SH-SY5Y (cell line): ENCODE data around the gene BARX1.

ENCODE experiments used
- GATA2 ChIP-seq: IDR thresholded peaks from 2 replicates; pipeline ENCODE4 v1.6.1; 2011; ENCODE audit warnings: mild to moderate bottlenecking, low read depth, low read length
- GATA3 ChIP-seq: IDR thresholded peaks from 2 replicates; pipeline ENCODE4 v1.6.1; 2011; ENCODE audit warnings: low read depth, mild to moderate bottlenecking, low read length, moderate library complexity

The BARX1 gene, protein sequence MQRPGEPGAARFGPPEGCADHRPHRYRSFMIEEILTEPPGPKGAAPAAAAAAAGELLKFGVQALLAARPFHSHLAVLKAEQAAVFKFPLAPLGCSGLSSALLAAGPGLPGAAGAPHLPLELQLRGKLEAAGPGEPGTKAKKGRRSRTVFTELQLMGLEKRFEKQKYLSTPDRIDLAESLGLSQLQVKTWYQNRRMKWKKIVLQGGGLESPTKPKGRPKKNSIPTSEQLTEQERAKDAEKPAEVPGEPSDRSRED

DNA sequence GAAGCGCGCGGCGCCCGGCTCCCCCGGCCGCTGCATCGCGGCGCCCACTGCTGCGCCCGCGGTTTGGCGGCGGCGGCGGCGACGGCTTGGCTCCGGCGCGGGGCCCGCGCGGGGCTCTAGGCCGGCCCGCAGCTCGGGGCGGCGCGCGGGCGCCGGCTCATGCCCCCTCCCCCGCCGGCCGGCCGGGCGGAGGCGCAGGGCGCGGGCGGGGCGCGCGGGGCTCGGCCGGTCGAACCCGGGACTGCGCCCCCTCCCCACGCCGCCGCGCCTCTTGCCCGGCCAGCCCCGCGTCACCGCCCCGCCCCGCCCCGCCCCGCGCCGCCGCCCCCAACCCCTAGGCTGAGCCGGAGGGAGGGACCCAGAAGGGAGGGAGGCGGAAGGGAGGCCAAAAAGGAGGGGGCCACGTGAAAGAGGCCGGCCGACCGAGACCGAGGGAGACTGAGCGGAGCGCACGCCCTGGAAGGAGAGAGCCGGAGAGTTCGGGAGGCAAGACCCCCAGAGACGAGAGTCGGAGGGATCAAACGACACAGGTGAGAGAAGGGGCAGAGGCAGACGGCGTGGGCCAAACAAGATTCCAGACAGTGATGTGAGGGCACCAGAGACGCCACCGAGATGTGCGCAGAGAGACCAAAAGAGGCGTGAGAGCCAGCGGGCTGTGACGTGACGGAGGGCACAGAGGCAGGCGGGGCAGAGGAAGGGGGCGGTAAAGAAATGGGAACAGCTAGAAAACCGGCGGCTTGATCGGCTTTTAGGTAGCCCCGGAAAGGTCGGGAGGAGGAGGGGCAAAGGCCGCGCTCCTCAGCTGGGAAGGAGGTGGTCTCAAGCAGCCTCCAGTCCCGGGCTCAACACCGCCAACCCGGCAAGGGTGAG lies at the start of gene BARX1:
Gene BARX1 (minus strand): TSS at position 245 of the 870 bp plus-strand sequence. CDS start 209 bp downstream, at position 36.
- TF ChIP-seq GATA2 (no peak), GATA3 (no peak)

DNA sequence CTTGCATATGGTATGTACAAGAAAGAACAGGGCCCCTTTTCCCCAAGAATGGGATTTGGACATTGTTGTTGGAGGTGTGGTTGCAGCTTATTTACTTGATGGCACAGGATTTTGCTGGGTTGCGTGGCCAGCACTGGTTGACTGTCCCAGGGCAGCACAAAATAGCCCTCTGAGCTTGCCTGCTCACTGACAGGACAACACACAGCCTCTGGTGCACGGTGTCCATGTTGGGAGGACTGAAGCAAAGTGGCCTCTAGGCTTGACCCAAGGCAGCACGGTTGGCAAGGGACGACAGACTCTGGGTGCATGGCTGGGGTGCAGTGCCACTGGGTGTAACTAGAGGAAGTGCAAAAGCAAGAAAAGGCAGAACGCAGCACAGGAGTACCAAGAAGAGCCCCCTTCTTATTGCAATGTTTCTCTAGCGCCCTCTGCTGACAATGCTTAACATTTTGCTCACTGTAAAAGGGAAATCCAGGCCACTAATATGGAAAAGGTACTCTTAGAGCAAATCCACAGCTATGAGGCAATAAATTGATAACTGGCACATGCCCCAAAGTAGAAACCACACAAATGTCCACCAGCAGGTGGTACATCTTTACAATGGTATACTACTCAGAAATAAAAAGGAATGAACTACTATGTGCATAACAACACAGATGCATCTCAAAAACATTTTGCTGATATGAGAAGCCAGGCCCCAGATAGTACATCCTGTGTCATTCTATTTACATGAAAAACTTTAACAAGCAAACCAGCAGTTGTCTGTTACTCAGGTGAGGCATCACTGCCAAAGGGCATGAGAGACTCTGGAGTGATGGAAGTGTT lies 47.4 kb upstream of the BARX1 start:
- TF ChIP-seq GATA2 (no peak), GATA3 (no peak)

DNA sequence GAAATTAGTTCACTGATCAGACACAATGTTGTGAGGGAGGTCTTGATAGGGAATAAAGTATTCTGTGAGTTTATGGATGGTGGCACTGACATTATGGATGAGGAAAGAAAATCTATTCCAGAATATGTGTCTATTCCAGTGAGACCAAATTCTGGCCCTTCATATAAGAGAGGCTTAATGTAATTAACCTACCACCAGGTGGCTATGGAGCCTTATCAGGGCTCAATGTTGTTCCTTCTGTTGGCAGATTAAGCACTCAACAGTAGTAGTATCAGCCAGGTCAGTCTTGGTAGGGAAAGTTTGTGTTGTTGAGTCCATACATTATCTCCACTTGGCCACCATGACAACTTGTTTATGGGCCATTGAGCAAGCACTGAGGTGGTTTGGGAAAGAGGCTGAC lies 41.7 kb upstream of the BARX1 start:
- no peak for TF ChIP-seq GATA2
- TF ChIP-seq GATA3: no peak

DNA sequence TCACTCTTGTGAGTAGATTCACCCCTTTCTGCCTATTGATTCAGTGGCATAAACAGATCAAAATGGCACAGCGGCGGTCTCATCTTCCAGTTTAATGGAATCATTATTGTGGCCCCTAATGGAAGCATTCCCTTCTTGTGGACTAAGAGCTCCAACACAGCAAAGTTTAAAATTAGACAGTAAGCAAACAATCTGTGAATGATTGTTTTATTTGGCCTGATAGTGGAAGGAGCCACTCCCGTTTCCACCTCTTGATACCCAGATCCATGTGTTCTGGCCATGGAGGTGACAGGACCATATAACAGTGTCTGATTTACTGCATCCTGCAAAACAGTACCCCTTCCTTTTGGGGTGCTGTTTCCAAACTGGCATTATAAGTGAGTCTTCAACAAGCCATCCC lies 41.2 kb upstream of the BARX1 start:
- no peak for TF ChIP-seq GATA3
- TF ChIP-seq GATA2: no peak

DNA sequence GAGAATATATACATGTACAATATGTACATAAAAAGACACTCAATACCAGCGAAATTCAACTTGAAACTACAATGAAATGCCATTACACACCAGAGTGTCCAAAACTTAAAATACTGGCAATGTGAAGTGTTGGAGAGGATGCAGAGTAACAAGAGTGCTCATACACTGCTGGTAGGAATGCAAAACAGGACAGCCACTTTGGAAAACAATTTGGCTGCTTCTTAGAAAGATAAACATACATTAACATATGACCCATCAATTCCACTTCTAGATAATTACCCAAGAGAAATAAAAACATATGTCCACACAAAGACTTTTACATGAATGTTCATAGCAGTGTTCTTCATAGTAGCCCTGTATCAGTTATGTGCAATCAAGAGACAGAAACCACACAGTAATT lies 39.4 kb upstream of the BARX1 start:
- TF ChIP-seq GATA3 (no peak), GATA2 (no peak)

DNA sequence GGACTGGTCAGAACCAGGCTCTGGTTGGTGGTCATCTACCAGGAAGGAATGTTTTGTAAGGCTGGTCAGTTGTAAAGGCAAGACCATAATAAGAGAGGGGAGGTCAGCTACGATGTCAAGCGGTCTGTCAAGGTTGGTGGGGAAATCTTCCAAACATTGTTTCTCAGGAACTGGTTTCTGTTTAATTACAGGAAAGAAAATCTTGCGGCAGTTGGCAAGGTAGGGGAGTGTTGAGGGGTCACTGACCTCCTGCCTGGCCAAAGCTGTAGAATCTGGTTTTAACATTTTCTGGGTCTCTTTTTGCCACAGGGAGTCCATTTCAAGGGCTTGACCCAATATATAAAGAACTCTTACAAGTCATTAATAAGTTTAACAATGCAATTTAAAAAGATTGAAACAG lies 39.0 kb upstream of the BARX1 start:
- TF ChIP-seq GATA2 (no peak), GATA3 (no peak)

DNA sequence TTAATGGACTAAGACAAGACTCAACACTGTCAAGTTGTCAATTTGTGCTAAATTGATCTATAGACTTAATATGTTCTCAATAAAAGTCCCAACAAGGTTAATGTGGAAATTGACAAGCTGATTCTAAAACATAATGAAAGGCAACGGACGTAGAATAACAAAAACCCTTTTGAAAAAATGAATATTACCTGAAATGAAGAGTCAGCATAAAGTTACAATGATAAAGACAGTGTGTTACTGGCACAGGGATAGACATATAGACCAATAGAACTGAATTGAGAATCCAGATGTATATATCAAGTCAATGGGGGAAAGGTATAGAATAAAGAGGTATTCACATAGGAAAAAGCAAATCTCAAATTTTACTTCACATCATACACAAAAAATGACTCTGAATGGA lies 37.7 kb upstream of the BARX1 start:
- TF ChIP-seq GATA2: no peak
- no peak for TF ChIP-seq GATA3

DNA sequence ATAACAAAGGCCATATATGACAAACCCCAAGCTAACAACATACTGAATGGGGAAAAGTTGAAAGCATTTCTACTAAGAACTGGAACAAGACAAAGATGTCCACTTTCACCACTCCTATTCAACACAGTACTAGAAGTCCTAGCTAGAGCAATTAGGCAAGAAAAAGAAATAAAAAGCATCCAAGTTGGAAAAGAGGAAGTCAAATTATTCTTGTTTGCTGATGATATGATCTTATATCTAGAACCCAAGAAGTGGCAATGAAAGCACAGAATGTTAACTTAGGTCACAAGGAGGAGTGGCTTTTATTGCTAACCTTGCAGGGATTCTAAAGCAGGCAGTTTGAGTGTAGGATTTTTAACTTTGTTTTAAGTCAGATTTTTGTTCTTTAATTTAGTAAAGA lies 35.3 kb upstream of the BARX1 start:
- TF ChIP-seq GATA3 (no peak), GATA2 (no peak)

DNA sequence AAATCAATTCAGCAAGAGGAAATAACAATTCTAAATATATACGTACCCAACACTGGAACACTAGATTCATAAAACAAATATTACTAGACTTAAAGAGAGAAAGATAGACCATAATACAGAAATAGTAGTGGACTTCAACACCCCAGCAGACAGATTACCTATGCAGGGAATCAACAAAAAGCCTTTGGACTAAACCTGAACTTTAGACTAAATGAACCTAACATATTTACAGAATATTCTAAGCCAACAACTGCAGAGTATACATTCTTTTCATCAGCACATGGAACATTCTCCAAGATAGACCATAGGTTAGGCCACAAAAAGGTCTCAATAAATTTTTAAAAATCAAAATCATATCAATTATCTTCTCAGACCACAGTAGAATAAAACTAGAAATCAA lies 32.9 kb upstream of the BARX1 start:
- TF ChIP-seq GATA2 (no peak), GATA3 (no peak)

DNA sequence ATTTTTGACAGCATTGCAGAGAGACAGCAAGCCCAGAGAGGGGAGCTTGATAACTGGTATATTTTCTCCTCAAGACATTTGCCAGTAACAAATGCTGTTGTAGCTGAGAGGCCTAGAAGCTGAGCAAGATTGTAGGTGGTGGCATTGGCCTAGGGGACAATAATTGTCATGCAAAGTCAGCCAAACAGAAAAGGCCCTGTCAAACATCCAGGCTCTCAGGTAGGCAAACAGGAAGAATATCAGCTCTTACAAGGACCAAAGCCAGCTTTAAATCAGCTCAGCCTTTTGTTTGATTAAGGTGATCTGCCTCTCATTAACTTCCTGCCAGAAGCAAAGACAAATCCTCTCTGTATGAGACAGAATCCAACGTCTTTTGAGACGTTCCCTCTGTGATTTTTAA lies 29.7 kb upstream of the BARX1 start:
- TF ChIP-seq GATA3 (no peak), GATA2 (no peak)

DNA sequence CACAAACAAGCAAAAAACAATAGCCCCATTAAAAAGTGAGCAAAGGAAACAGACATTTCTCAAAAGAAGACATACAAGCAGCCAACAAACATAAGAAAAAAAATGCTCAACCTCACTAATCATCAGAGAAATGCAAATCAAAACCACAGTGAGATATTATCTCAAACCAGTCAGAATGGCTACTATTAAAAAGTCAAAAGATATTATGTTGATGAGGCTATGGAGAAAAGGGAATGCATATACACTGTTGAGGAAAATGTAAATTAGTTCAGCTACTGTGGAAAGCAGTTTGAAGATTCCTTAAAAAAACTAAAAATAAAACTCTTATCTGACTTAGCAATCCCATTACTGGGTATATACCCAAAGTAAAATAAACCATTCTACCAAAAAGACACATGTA lies 28.7 kb upstream of the BARX1 start:
- TF ChIP-seq GATA3 (no peak), GATA2 (no peak)

DNA sequence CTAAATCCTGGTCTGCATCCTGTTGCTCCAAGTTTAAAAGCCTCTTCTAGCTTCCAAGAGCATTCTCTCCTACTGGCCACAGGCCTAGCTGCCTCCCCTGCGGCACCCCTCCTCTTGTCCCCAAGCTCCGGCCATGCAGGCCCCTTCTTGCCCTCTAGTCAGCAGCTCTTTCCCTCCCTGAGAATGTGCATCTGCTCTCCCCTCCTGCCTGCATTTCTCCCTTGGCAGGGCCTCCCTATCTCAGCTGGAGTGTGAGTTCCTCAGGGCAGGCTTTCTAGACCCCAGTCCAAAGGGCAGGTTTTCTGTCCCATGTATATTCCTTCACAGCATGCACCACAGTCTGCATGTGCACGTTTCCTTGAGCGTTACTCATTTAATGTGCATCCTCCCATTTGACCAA lies 24.6 kb upstream of the BARX1 start:
- no peak for TF ChIP-seq GATA3
- no peak for TF ChIP-seq GATA2

DNA sequence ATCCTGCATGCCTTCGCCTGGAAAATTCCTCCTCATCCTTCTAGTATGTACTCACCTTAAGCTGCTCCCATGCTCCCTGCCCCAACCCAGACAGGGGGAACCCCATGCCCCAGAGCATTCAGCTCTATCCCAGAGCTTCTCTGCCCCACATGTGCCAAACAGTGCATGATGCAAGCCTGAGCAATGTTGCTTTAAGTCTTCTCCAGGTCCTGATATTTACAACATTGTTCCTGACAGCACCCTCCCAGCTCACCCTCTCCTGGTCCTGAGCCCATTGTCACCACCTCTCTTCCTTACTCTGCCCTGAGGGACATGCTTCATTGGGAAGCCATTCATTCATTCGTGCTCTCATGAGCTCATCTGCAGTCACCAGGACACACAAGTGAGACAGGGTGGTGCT lies 23.4 kb upstream of the BARX1 start:
- TF ChIP-seq GATA2: no peak
- no peak for TF ChIP-seq GATA3

DNA sequence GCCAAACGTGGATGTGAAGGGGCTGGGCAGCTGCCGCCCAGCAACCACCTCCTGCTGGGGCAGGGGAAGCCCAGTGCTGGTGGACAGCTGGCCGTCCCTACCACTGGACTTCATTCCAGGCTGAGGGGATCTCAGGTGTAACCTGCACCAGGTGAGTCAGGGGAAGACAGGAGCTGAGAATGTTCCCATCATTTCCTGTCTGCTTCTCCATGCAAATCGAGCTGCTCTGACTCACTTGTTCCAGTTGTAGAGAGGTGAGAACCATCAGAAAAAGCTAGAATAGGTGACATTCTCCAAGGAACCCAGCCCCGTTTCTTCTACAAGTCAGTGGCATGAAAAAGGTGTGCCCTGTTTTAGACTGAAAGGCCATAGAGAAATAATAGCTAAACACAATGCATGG lies 21.8 kb upstream of the BARX1 start:
- TF ChIP-seq GATA3: no peak
- TF ChIP-seq GATA2: no peak
